Lower leg skin (tissue), 3 donors: ENCODE results near the gene OR4B1.

ENCODE experiments used
- POLR2A ChIP-seq, 2 donors: fragments of 450-650 bp; IDR thresholded peaks; one replicate each; pipeline ENCODE4 v1.6.1; 2016 to 2017; ENCODE audit warnings: antibody characterized with exemption in 2 of 2, mild to moderate bottlenecking in 1 of 2, moderate library complexity in 1 of 2
- TF ChIP-seq, protein P1 (sequence below), 3 donors: fragments of 450-650 bp; IDR thresholded peaks; one replicate each; pipeline ENCODE4 v1.5.1; 2016; ENCODE audit warnings: antibody characterized with exemption in 3 of 3, mild to moderate bottlenecking in 3 of 3, moderate library complexity in 2 of 3

DNA sequence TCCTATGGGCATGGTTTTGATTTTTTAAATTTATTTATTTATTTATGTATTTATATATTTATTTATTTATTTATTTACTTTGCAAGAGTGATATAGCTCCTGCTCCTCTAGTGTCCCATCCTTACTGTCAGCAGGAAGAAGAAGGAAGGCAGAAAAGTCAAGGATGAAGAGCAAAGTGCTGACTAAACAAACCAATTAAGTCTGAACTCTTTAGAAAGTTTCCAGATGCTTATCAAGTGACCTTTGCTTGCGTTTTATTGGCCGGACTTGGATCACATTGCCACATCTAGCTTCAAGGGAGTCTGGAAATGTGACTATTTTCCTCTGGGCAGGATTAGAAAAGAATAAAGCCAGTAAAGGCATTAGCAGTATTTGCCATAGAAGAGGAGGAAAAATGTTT, 8.7 kb upstream of the OR4B1 start:
- TF ChIP-seq, protein P1, sequence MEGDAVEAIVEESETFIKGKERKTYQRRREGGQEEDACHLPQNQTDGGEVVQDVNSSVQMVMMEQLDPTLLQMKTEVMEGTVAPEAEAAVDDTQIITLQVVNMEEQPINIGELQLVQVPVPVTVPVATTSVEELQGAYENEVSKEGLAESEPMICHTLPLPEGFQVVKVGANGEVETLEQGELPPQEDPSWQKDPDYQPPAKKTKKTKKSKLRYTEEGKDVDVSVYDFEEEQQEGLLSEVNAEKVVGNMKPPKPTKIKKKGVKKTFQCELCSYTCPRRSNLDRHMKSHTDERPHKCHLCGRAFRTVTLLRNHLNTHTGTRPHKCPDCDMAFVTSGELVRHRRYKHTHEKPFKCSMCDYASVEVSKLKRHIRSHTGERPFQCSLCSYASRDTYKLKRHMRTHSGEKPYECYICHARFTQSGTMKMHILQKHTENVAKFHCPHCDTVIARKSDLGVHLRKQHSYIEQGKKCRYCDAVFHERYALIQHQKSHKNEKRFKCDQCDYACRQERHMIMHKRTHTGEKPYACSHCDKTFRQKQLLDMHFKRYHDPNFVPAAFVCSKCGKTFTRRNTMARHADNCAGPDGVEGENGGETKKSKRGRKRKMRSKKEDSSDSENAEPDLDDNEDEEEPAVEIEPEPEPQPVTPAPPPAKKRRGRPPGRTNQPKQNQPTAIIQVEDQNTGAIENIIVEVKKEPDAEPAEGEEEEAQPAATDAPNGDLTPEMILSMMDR (IDR thresholded peaks at IDR 0.05), result no peak
- TF ChIP-seq POLR2A (IDR thresholded peaks at IDR 0.05), result no peak
